ENCODE measurements around the gene RIMKLB.

RIMKLB gene

GRCh38 chr12:8697476-8698131 lies at the start of gene RIMKLB:
TSS of gene RIMKLB (plus strand) at chr12:8697991. CDS start at chr12:8713867, 15,876 bp downstream.
- peak; percentile 67 for DNase-seq (ENCODE audit: low spot score)

GRCh38 chr12:8648576-8649205 lies 49.1 kb upstream of the RIMKLB start:
- no peak for DNase-seq (ENCODE audit: low spot score)

- no peak for DNase-seq (ENCODE audit: low spot score)
These were observed 42.4 kb upstream of the RIMKLB start for GRCh38 chr12:8655421-8655820.

GRCh38 chr12:8658346-8658745 lies 39.4 kb upstream of the RIMKLB start:
- DNase-seq (ENCODE audit: low spot score): no peak

- DNase-seq (ENCODE audit: low spot score): no peak
These were observed 36.8 kb upstream of the RIMKLB start for GRCh38 chr12:8661016-8661415.

- DNase-seq (ENCODE audit: low spot score): no peak
These were observed 36.0 kb upstream of the RIMKLB start for GRCh38 chr12:8661751-8662150.

- no peak for DNase-seq (ENCODE audit: low spot score)
These were observed 35.2 kb upstream of the RIMKLB start, which contains the start of gene MFAP5 for GRCh38 chr12:8662593-8662992. TSS of gene MFAP5 (minus strand) at chr12:8662826. CDS start at chr12:8662104, 722 bp downstream.

GRCh38 chr12:8664228-8664913 lies 33.4 kb upstream of the RIMKLB start:
- no peak for DNase-seq (ENCODE audit: low spot score)

GRCh38 chr12:8665759-8666158 lies 32.0 kb upstream of the RIMKLB start:
- no peak for DNase-seq (ENCODE audit: low spot score)

- DNase-seq (ENCODE audit: low spot score): no peak
These were observed 30.5 kb upstream of the RIMKLB start for GRCh38 chr12:8667270-8667669.

- DNase-seq (ENCODE audit: low spot score): no peak
These were observed 29.4 kb upstream of the RIMKLB start for GRCh38 chr12:8668441-8668840.

GRCh38 chr12:8672381-8672780 lies 25.4 kb upstream of the RIMKLB start:
- DNase-seq (ENCODE audit: low spot score): no peak

- no peak for DNase-seq (ENCODE audit: low spot score)
These were observed 22.2 kb upstream of the RIMKLB start for GRCh38 chr12:8675591-8676036.

- no peak for DNase-seq (ENCODE audit: low spot score)
These were observed 21.1 kb upstream of the RIMKLB start for GRCh38 chr12:8676651-8677050.

GRCh38 chr12:8677362-8677761 lies 20.4 kb upstream of the RIMKLB start:
- DNase-seq (ENCODE audit: low spot score): no peak

GRCh38 chr12:8678661-8679111 lies 19.1 kb upstream of the RIMKLB start:
- DNase-seq (ENCODE audit: low spot score): no peak

GRCh38 chr12:8680533-8680932 lies 17.3 kb upstream of the RIMKLB start:
- DNase-seq (ENCODE audit: low spot score): no peak

- no peak for DNase-seq (ENCODE audit: low spot score)
These were observed 16.5 kb upstream of the RIMKLB start for GRCh38 chr12:8681129-8681884.

- DNase-seq (ENCODE audit: low spot score): no peak
These were observed 12.7 kb upstream of the RIMKLB start for GRCh38 chr12:8685051-8685450.

GRCh38 chr12:8687846-8688601 lies 9.8 kb upstream of the RIMKLB start:
- DNase-seq (ENCODE audit: low spot score): peak; percentile 80

GRCh38 chr12:8689681-8690080 lies 8.1 kb upstream of the RIMKLB start:
- no peak for DNase-seq (ENCODE audit: low spot score)
